ENCODE results near the gene UGT1A1.

The UGT1A1 gene

GRCh38 chr2:233758141-233758540 lies 1.9 kb upstream of the UGT1A1 start:
- DNase-seq (ENCODE audit: low spot score) = no peak

DNA sequence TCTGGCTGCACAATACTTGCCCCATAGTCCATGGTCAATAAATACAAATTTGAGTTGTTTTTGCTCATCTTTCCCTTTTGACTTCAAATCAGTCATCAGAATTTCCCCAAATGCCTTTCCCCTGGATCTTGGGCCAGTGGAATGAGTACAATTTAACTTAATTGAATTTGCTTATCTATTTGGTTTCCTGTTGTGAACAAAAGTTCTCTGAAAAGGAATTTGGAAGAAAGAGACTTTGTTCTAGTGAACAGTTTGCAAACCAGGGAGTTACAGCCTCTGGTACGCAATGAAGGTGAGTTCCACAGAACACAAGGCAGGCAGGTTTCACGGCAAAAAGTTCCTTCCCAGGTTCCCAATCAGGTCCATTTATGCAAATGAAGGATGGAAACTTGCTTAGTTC lies 1.2 kb upstream of the UGT1A1 start:
- no peak for DNase-seq (ENCODE audit: low spot score)

DNA sequence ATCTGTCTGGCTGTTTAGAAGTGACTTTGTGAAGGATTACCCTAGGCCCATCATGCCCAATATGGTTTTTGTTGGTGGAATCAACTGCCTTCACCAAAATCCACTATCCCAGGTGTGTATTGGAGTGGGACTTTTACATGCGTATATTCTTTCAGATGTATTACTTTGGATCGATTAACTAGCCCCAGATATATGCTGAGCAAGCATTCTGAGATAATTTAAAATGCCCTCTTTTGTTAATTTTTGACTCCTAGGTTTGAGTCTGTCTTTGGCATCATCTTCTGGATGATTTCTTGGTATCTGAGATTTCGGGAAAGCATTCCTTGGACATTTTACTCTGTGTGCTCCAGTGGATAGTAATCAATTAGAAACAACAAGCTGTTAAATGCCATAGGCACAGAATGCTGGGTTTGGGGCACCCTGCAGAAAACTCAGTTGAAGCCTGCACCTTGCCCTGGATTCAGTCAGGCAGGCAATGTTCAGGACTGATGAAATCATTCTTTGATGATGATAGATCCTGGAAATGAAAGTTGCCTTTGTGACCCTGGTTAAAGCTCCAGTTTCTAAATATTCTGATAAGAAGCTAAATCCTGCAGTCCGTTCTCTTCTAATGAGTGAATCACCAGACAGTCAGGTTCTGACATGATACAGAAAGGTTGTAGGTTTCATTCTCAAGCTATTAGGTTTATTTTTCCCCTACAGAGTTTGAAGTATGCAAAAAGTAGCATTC lies 1.1 kb downstream of the UGT1A1 start:
- DNase-seq (ENCODE audit: low spot score) = no peak

- no peak for DNase-seq (ENCODE audit: low spot score)
Observed at GRCh38 chr2:233764264-233764663, 4.2 kb downstream of the UGT1A1 start.

- no peak for DNase-seq (ENCODE audit: low spot score)
Observed at GRCh38 chr2:233764761-233765160, 4.7 kb downstream of the UGT1A1 start.

DNA sequence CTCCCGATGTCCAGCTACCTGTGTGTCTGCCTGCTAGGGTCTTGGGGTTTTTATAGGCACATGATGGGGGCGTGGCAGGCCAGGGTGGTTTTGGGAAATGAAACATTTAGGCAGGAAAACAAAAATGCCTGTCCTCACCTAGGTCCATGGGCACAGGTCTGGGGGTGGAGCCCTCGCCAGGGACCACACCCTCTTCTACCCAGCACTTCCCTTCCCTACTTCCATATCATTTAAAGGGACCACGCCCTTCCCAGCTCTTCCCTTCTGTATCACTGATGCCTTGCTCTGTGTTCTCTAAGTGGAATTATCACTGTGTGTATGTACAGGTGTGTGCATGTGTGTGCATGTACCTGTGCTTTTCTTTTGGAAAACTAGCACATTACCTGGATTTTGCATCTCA lies 6.3 kb downstream of the UGT1A1 start:
- DNase-seq (ENCODE audit: low spot score) = no peak

- no peak for DNase-seq (ENCODE audit: low spot score)
Observed at GRCh38 chr2:233768076-233768475, 8.0 kb downstream of the UGT1A1 start.

GRCh38 chr2:233769260-233769659 lies 9.2 kb downstream of the UGT1A1 start:
- DNase-seq (ENCODE audit: low spot score) = no peak

- no peak for DNase-seq (ENCODE audit: low spot score)
Observed at GRCh38 chr2:233772153-233772552, 12.1 kb downstream of the UGT1A1 start.

DNA sequence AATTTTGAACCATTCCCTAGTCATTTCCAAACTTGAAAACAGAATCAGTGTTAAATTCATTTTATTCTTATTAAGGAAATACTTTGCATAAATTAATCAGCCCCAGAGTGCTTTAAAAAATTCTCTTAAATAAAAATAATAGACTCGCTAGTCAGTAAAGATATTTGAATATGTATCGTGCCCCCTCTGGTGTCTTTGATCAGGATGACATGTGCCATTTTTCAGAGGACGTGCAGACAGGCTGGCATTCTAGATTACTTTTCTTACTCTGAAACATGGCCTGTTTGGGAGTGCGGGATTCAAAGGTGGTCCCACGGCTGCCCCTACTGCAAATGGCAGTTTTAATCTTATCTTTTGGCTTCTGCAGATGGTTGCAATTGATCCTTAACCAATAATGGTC lies 12.5 kb downstream of the UGT1A1 start:
- DNase-seq (ENCODE audit: low spot score) = no peak

DNA sequence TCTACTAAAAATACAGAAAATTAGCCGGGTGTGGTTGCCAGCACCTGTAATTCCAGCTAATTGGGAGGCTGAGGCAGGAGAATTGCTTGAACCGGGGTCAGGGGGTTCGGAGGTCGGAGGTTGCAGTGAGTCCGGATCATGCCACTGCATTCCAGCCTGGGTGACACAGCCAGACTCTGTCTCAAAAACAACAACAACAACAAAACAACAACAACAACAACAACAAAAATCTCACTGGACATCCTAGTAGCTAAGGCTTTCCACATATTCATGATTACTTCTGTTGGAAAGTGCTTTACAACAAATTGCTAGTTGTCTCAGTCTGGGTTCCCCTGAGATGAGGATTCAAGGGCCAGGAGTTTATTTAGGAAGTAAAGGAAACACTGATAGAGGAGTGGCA lies 13.8 kb downstream of the UGT1A1 start:
- DNase-seq (ENCODE audit: low spot score) = no peak

DNA sequence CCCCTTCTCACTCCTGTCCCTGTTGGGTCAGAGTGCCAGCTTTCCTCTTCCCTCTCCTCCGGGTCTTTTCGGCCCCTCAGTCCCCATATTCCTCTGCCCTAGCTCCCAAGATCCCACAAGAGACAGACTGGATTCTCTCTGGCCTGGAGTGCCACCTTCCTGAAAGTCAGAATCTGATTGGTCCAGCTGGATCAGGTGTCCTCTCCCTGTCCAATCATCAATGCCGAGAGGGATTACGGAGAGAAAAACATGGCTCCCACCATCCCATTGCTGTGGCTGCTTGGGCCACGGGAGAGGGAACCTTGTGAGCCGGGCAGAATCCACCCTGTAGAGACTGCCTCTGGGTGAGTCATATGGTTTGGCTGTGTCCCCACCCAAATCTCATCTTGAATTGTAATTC lies 15.3 kb downstream of the UGT1A1 start:
- DNase-seq (ENCODE audit: low spot score) = no peak

GRCh38 chr2:233778030-233778429 lies 18.0 kb downstream of the UGT1A1 start, which contains the start of gene MROH2A:
TSS of gene MROH2A (plus strand) at chr2:233778330. CDS start at chr2:233779359, 1,029 bp downstream.
- DNase-seq (ENCODE audit: low spot score) = no peak

GRCh38 chr2:233779722-233780121 lies 19.7 kb downstream of the UGT1A1 start:
- DNase-seq (ENCODE audit: low spot score) = no peak

DNA sequence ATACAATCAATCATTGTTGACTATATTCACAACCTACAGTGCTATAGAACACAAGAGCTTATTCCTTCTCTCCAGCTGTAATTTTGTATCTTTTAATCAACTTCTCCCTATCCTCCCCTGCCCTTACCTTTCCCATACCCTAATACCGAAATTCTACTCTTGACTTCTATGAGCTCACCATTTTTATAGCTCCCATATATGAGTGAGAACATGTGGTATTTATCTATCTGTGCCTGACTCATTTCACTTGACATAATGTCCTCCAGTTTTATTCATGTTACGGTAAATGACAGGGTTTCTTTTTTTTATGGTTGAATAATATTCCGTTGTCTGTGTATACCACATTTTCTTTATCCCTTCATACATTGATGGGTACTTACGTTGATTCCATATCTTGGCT lies 20.7 kb downstream of the UGT1A1 start:
- DNase-seq (ENCODE audit: low spot score) = no peak

DNA sequence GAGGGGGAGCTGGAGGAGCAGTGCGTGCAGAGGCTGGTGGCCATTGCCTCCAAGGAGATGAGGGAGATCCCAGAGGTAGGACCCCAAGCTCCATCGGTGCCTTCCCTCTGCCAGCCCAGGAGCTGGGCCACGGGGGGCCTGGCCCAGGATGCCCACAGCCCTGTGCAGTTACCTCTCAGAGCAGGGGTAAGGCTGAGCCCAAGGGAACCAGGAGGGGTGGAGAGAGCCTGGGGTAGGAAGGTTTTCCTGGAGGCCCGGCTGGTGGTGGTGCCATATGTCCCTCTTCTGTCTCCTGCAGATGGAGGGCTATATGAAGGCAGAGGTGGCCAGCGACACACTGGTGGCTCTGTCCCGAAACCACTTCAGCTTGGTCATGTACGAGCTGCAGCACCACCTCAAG lies 29.5 kb downstream of the UGT1A1 start:
- no peak for DNase-seq (ENCODE audit: low spot score)

GRCh38 chr2:233791151-233791882 lies 31.2 kb downstream of the UGT1A1 start:
- no peak for DNase-seq (ENCODE audit: low spot score)

GRCh38 chr2:233791883-233792329 lies 31.8 kb downstream of the UGT1A1 start:
- no peak for DNase-seq (ENCODE audit: low spot score)

DNA sequence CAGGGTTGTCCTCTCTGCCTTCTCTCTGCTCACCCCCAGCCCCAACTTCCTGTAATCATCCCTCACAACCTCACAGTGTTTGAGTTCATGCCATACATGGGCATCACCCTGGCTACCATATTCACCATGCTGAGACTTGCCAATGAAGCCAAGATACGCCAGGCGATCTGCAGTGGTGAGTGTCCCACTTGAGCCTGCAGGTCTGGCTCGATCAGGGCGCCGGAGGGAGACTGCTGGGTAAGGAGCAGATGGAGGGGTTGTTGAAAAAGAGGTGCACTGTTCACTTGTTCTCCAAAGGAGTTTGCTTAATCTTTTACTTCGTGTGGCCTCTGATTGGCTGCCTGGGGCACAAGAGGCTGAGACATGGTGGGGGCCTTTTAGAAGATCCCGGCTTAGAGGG lies 32.6 kb downstream of the UGT1A1 start:
- DNase-seq (ENCODE audit: low spot score) = no peak

DNA sequence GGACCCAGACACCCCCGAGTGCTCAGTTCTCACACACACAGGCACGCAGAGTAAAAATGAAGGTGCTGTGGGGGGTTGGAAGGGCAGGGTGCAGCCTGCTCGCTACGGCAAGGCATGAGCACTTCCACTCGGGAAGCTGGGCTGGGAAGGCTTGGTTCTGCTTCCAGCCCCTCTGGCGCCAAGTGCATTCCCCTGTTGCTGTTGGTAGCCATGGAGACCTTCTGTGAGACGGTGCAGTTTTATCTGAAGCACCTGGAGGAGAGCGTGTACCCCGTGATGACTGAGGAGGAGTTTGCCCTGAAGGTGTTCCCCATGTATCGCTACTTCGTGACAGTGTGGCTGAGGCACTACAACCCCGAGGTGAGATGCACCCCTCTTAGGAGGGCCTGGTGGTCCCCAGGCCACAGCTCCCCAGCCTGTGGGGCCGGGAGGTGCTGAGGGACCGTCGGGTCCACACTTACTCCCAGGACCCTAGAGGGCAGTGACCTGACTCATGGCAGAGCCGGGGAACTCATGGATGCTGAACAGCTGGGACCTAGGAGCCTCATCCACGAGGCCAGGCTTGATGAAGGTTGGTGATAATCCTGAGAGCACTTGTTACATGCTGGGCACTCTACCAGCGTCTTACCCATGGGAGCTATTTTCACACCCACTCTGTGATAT lies 33.5 kb downstream of the UGT1A1 start:
- DNase-seq (ENCODE audit: low spot score) = no peak

- no peak for DNase-seq (ENCODE audit: low spot score)
Observed at GRCh38 chr2:233794128-233794658, 34.1 kb downstream of the UGT1A1 start.

DNA sequence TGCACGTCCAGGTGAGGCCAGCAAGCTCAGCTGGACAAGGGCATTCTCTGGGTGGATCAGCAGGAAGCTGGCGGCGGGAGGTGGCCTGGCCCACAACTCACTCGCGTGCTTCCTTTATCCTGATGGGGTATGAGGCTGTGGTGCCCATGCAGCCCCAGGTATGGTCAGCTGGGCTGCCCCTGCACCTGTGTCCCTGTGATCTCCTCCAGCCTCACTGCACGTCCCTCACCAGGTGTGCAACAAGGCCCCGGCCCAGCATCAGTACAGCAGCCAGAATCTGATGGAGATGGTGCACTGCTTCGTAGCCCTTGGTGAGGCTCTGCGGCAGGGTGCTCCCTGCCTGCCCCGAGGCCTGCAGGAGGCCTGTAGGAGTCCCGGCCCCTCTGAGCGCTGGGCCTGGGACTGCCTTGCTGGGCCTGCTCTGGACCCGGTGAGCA lies 35.7 kb downstream of the UGT1A1 start:
- no peak for DNase-seq (ENCODE audit: low spot score)

GRCh38 chr2:233796254-233796653 lies 36.2 kb downstream of the UGT1A1 start:
- no peak for DNase-seq (ENCODE audit: low spot score)
